ENCODE data around the gene A1BG.

GRCh38 chr19:58366585-58367430 lies 13.5 kb upstream of the A1BG start:
- TF ChIP-seq EZH2phosphoT487 (conservative IDR thresholded peaks at IDR 0.05; ENCODE audit: low read length) (no peak), CTCF (IDR thresholded peaks at IDR 0.05; ENCODE audit: insufficient read depth, low read length, poor library complexity, severe bottlenecking) (no peak)

All from SU-DHL-6 (cell line).